Brain microvascular endothelial cell (primary cell): ENCODE data around the gene SPHK2.
"Not testable (repeated sequence)": the region's sequence is repeated elsewhere in the genome, so short reads cannot be mapped to it uniquely, and the experiment has no call there.

Source experiments
- DNase-seq: peaks from one replicate; pipeline ENCODE4 v3.0.0-alpha.2; 2020
- H3K27ac ChIP-seq: fragments of 250-450 bp; sonication (Bioruptor Pico); 2 replicates; pipeline ENCODE4 v1.5.1; 2020; ENCODE audit warnings: mild to moderate bottlenecking, moderate library complexity
- H3K27me3 ChIP-seq: fragments of 250-450 bp; sonication (Bioruptor Pico); replicated peaks from 2 replicates; pipeline ENCODE4 v1.5.1; 2020; ENCODE audit warnings: mild to moderate bottlenecking
- H3K36me3 ChIP-seq: fragments of 250-450 bp; sonication (Bioruptor Pico); replicated peaks from 2 replicates; pipeline ENCODE4 v1.5.1; 2020; ENCODE audit warnings: mild to moderate bottlenecking
- H3K4me3 ChIP-seq: 2 replicates; pipeline ENCODE4 v1.5.1; 2011; ENCODE audit warnings: low read depth, mild to moderate bottlenecking, control low read depth, low read length, moderate library complexity
- CTCF ChIP-seq: IDR thresholded peaks from 2 replicates; pipeline ENCODE4 v1.5.1; 2011; ENCODE audit warnings: low read depth, mild to moderate bottlenecking, moderate library complexity, low read length, control low read depth, inconsistent platforms; ENCODE audit errors: missing control alignments
- in situ Hi-C: cut with HindIII; loops from 2 replicates; pipeline ENCODE4 v1.10.0; 2017; ENCODE audit warnings: low sequenced_read_pairs, low pct_ligation_motif_present

The SPHK2 gene

DNA sequence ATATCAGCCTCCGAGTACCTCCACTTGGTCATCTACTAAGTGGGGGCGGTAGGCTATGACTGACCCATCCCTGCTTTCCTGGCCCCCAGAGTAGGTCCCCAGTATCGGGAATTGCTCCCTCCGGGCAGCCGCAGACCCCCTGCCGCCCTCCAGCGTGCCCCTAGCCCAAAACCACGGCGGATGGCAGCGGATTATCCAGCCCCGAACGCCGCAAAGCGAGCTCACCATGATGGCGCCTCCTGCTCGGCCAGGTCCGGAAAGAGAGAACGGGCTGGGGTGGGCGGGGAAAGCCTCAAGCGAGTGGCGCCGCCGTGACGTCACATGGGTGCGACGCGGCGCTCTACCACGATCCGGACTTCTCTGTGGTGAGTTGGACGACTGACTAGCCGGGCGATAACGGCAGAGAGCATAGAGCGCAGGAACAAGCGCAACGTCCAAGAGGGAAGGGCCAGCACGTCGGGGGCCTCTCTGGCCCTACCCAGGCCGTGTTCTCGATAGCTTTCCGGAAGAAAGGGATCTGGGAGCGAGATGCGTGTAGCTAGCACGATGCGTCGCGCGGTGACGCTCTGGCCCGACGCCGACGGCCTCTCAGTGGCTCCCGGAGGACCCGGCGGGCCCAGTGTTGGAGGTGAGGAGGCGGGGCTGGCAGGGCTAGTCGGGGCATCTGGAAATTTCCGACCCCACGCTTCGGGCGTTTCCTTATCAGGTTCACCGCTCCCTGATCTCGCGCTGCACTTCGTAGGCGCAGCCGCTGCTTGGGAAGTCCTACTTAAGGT is at the start of gene SPHK2, which contains the start of gene RPL18:
Gene SPHK2, plus strand, starts transcription at position 591 of the 776 bp plus-strand sequence. CDS start 1,009 bp downstream, outside the sequence.
Gene RPL18, minus strand, starts transcription at position 263 of the 776 bp plus-strand sequence. Its CDS starts 35 bp downstream, at position 228.
- in situ Hi-C loops = no loop called here
- Histone ChIP-seq H3K36me3 (peaks cover 32% of the 10 kb centered on the region), H3K4me3 (peak within 1 kb of the TSS; percentile 98), H3K27ac (peak within 1 kb of the TSS; percentile 72), H3K27me3 (no peaks in the 10 kb centered on the region)
- TF ChIP-seq CTCF = no peak
- DNase-seq = peak; percentile 100

- no peak for TF ChIP-seq CTCF
- DNase-seq = no peak
- Histone ChIP-seq H3K27ac (no peak overlapping the region), H3K4me3 (no peak overlapping the region), H3K27me3 (no peaks in the 10 kb centered on the region), H3K36me3 (no peaks in the 10 kb centered on the region)
- in situ Hi-C loops = no loop called here
Measured at GRCh38 chr19:48569814-48570213, 49.5 kb upstream of the SPHK2 start.

DNA sequence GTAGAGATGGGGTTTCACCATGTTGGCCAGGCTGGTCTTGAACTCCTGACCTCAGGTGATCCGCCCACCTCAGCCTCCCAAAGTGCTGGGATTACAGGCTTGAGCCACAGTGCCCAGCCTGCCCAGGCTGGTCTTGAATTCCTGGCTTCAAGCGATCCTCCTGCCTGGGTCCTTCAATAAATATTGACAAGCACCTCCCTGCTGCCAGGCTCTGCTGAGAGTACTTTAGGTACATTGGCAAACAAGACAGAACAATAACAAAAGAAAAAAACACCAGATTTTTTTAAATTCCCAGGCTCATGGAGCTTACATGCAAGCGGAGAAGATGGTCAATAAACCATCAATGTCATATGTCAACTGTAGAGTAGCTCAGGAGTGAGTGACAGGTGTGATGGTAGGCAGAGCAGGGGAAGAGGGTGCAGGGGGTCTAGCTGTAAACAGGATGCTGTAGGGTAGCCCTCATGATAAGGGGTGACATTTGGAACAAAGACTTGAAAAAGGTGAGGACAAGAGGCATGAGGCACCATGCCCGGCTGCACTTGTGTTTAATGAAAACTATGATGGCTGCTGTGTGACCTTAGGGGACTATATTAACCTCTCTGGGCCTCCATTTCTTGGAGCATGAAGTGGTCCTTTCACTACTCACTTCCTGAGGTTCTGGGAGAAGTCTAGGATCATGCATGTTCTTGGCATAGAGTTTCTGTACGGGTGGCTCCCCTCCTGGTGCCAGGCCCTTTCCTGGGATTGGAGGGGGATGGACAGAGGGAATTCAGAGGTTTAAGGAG is 47.7 kb upstream of the SPHK2 start:
- TF ChIP-seq CTCF = no peak
- DNase-seq = no peak
- in situ Hi-C loops = no loop called here

DNA sequence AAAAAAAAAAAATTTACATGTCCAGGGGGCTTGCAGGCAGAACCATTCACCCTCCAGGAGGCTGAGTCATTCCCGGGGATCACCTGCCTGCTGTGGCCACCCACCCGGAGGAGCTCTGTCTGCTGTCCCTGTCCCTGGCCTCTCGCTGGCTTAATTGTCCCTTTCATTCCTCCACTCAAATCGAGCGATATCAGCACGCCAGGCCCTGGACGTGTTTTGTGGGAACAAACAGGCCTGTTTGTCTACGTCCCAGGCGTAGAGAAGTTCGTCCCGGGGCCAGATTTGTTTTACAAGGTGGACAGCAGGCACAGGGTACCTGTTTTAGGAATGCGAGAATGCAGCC is 46.2 kb upstream of the SPHK2 start:
- Histone ChIP-seq H3K27ac (no peak overlapping the region), H3K36me3 (no peaks in the 10 kb centered on the region), H3K4me3 (no peak overlapping the region), H3K27me3 (no peaks in the 10 kb centered on the region)
- in situ Hi-C loops = no loop called here
- no peak for DNase-seq
- TF ChIP-seq CTCF = no peak

More for the DNA sequence above, 47.7 kb upstream of the SPHK2 start:
- Histone ChIP-seq H3K4me3 (no peak overlapping the region), H3K27me3 (no peaks in the 10 kb centered on the region), H3K27ac (no peak overlapping the region), H3K36me3 (no peaks in the 10 kb centered on the region)

- no peaks in the 10 kb centered on the region for H3K27me3 ChIP-seq
- H3K36me3 ChIP-seq = no peaks in the 10 kb centered on the region
- H3K27ac ChIP-seq = no peak overlapping the region
- no peak for TF ChIP-seq CTCF
- in situ Hi-C loops = no loop called here
- no peak overlapping the region for H3K4me3 ChIP-seq
- no peak for DNase-seq
Measured at GRCh38 chr19:48575931-48576622, 43.2 kb upstream of the SPHK2 start.

DNA sequence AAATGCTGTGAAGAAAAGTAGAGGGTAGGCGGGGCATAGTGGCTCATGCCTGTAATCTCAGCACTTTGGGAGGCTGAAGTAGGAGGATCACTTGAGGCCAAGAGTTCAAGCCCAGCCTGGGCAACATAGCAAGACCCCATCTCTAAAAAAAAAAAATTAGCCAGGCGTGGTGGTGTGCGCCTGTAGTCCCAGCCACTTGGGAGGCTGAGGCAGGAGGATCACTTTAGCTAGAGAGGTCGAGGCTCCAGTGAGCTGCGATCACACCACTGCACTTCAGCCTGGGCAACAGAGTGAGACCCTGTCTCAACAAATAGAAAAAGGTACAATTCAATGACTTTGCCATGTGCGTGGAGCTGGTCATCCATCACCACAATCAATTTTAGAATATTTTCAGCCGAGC is 41.4 kb upstream of the SPHK2 start:
- H3K36me3 ChIP-seq, H3K4me3 ChIP-seq, DNase-seq, H3K27me3 ChIP-seq, in situ Hi-C loops, H3K27ac ChIP-seq: not testable (repeated sequence)
